Mesothelial cell of epicardium (in vitro differentiated cells): ENCODE measurements around the gene CASTOR1. TPM values are rescaled to one million over a fixed set of nuclear protein-coding genes. Genes with fewer than 3 reads are reported as not detected.

Source experiments
- DNase-seq, 2 experiments: peaks; one replicate each; pipeline ENCODE4 v3.0.0; 2021; ENCODE audit warnings: low spot score in 2 of 2; ENCODE audit not compliant: unreplicated experiment in 2 of 2
- H3K27ac Mint-ChIP-seq: 2 replicates; pipeline ENCODE4 v1.8.0; 2021; ENCODE audit warnings: mixed read lengths
- H3K27me3 Mint-ChIP-seq: 2 replicates; pipeline ENCODE4 v1.8.0; 2021; ENCODE audit warnings: low read depth, mixed read lengths
- H3K36me3 Mint-ChIP-seq: 2 replicates; pipeline ENCODE4 v1.8.0; 2021; ENCODE audit warnings: mixed read lengths
- H3K4me1 Mint-ChIP-seq: 2 replicates; pipeline ENCODE4 v1.8.0; 2021; ENCODE audit warnings: mixed read lengths
- H3K4me3 Mint-ChIP-seq: 2 replicates; pipeline ENCODE4 v1.8.0; 2021; ENCODE audit warnings: mild to moderate bottlenecking, moderate library complexity, mixed read lengths
- H3K9me3 Mint-ChIP-seq: 2 replicates; pipeline ENCODE4 v1.8.0; 2021; ENCODE audit warnings: mixed read lengths
- CTCF ChIP-seq: fragments of 200-600 bp; sonication (generic); IDR thresholded peaks from one replicate; pipeline ENCODE4 v1.5.0; 2021; ENCODE audit warnings: antibody characterized with exemption; ENCODE audit not compliant: unreplicated experiment
- total RNA-seq: library from RNA; stranded (reverse); gene quantifications from 3 replicates; pipeline ENCODE4 v1.2.1, GENCODE V29; 2021

CASTOR1 gene
- total RNA-seq, 1 donor from 2014 or later = 13.5 TPM

DNA sequence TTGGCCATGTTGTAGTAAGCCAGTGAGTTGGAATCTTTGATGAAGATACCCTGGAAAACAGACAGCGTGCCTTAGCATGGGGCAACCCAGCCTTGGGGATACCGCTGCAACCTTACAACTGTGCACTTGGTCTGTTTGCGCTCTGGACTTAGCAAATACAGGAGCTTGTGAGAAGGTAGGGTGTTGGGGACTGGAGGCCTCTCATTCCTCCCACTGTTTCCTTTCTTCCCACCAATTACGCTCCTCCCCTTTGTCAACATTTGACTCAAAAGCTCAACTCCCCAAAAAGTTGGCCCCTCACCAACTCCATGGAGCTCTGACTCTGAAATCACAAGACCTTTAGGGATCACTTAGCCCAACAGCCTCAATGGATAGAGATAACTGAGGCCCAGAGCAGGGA, 45.3 kb upstream of the CASTOR1 start:
- Mint-ChIP-seq H3K4me3 (no peak overlapping the region), H3K27me3 (no peaks in the 10 kb centered on the region), H3K9me3 (no peaks in the 10 kb centered on the region), H3K4me1 (peaks cover 4% of the 10 kb centered on the region), H3K27ac (no peak overlapping the region), H3K36me3 (peaks cover 52% of the 10 kb centered on the region)
- no peak for TF ChIP-seq CTCF
- no peak for DNase-seq

DNA sequence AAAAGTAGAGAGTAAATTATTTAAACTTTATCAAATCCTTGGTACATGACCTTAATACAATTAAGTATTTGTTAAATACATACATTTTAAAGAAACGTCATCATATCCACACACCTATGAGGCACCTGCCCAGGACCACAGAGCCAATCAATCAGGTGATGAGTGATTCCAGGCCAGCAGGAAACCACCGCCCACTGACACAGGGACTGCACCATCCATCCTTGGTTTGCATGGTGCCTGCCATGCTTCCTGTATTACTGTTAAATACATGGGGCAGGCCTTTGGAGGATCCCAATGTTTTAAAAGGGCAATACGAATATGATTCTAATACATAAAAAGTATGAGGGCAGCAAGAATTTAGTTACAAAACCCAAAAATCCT, 44.4 kb upstream of the CASTOR1 start:
- no peak overlapping the region for H3K27ac Mint-ChIP-seq
- peaks cover 6% of the 10 kb centered on the region for H3K4me1 Mint-ChIP-seq
- no peak for TF ChIP-seq CTCF
- no peaks in the 10 kb centered on the region for H3K9me3 Mint-ChIP-seq
- DNase-seq = no peak
- peaks cover 44% of the 10 kb centered on the region for H3K36me3 Mint-ChIP-seq
- H3K4me3 Mint-ChIP-seq = no peak overlapping the region
- H3K27me3 Mint-ChIP-seq = no peaks in the 10 kb centered on the region

- Mint-ChIP-seq H3K4me3 (no peak overlapping the region), H3K36me3 (peaks cover 40% of the 10 kb centered on the region), H3K9me3 (no peaks in the 10 kb centered on the region), H3K27me3 (no peaks in the 10 kb centered on the region), H3K4me1 (peaks cover 10% of the 10 kb centered on the region), H3K27ac (no peak overlapping the region)
- TF ChIP-seq CTCF = no peak
- DNase-seq = no peak
Measured at GRCh38 chr22:30332994-30333706, 43.8 kb upstream of the CASTOR1 start.

DNA sequence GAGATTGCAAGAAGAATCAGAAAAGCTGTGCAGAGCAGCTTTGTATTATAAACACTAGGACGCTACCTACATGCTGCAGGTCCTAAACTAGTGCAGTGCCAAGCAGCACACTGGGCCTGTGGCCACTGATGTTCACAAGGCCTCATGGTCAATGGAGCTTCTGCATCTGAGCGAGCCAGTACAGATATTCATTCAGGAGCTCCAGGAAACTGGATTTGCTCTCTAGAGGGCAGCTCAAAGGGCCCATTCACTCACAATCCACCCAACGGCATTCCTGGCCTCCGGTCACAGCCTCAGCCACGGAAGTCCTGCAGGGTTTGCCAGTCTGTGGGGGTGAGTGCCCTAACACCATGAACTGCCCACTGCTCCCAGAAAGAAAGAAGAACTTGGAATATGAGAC, 43.2 kb upstream of the CASTOR1 start:
- H3K27ac Mint-ChIP-seq = no peak overlapping the region
- H3K36me3 Mint-ChIP-seq = peaks cover 34% of the 10 kb centered on the region
- TF ChIP-seq CTCF = no peak
- no peaks in the 10 kb centered on the region for H3K27me3 Mint-ChIP-seq
- peaks cover 14% of the 10 kb centered on the region for H3K4me1 Mint-ChIP-seq
- no peak overlapping the region for H3K4me3 Mint-ChIP-seq
- no peak for DNase-seq
- no peaks in the 10 kb centered on the region for H3K9me3 Mint-ChIP-seq

GRCh38 chr22:30328466-30329049, 39.3 kb upstream of the CASTOR1 start:
- peaks cover 41% of the 10 kb centered on the region for H3K4me1 Mint-ChIP-seq
- no peak for DNase-seq
- H3K27me3 Mint-ChIP-seq = peaks cover 16% of the 10 kb centered on the region
- peak overlapping the region; percentile 92 for H3K27ac Mint-ChIP-seq
- no peak for TF ChIP-seq CTCF
- no peaks in the 10 kb centered on the region for H3K9me3 Mint-ChIP-seq
- peak overlapping the region; percentile 11 for H3K4me3 Mint-ChIP-seq
- peaks cover 6% of the 10 kb centered on the region for H3K36me3 Mint-ChIP-seq
